ENCODE data around the gene ACAD10. TPM values are rescaled to one million over a fixed set of nuclear protein-coding genes. Genes with fewer than 3 reads are reported as not detected.

Gene ACAD10
- total RNA-seq, 2 experiments from 2014 or later: 15.0 to 35.3 TPM

DNA sequence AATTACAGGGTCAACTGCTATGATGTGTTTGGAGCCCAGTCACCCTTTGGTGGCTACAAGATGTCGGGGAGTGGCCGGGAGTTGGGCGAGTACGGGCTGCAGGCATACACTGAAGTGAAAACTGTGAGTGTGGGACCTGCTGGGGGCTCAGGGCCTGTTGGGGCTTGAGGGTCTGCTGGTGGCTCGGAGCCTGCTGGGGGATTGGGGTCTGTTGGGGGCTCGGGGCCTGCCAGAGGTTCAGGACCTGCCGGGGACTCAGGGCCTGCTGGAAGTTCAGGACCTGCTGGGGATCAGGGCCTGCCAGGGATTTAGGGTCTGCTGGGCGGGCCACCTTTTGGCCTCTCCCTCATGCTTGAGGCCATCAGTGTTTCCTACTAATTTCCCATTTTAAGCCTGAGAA lies 118.0 kb downstream of the ACAD10 start:
- Histone ChIP-seq H3K4me3 (ENCODE audit: low read depth, low read length, poor library complexity, severe bottlenecking) (no peak overlapping the region), H4K20me1 (ENCODE audit: insufficient read depth, low read length) (no peaks in the 10 kb centered on the region), H3K79me2 (ENCODE audit: insufficient read depth, low read depth, low read length) (no peaks in the 10 kb centered on the region), H3K4me2 (ENCODE audit: low read length) (no peak overlapping the region), H3K27ac (ENCODE audit: low read depth, low read length, poor library complexity, severe bottlenecking) (no peak overlapping the region), H3K9me3 (ENCODE audit: low read length) (0 out of 2 replicates have a peak, but pooled peaks cover 4% of the 10 kb centered on the region), H2AFZ (ENCODE audit: low read length) (no peak overlapping the region), H3K9me2 (ENCODE audit: insufficient read depth, low read length) (no peaks in the 10 kb centered on the region), H3K36me3 (ENCODE audit: insufficient read depth, low read length) (no peaks in the 10 kb centered on the region), H3K4me1 (ENCODE audit: insufficient read depth, low read length, poor library complexity, severe bottlenecking) (no peaks in the 10 kb centered on the region)
- no TSS peak for BruUV-seq (replicated peaks)
- intact Hi-C loops (cut with micrococcal nuclease; ENCODE audit: unreplicated experiment): no loop called here
- DNase-seq (ENCODE audit: low spot score): no peak
- ChIA-PET CTCF (ENCODE audit: unreplicated experiment) (no interaction called here), POLR2A (interaction anchor here (0.7 kb wide), 2 partner anchors 35 to 502 kb away, joined by 3 to 4 read pairs; no protein-coding TSS in a partner anchor)
- TF ChIP-seq, protein P1, sequence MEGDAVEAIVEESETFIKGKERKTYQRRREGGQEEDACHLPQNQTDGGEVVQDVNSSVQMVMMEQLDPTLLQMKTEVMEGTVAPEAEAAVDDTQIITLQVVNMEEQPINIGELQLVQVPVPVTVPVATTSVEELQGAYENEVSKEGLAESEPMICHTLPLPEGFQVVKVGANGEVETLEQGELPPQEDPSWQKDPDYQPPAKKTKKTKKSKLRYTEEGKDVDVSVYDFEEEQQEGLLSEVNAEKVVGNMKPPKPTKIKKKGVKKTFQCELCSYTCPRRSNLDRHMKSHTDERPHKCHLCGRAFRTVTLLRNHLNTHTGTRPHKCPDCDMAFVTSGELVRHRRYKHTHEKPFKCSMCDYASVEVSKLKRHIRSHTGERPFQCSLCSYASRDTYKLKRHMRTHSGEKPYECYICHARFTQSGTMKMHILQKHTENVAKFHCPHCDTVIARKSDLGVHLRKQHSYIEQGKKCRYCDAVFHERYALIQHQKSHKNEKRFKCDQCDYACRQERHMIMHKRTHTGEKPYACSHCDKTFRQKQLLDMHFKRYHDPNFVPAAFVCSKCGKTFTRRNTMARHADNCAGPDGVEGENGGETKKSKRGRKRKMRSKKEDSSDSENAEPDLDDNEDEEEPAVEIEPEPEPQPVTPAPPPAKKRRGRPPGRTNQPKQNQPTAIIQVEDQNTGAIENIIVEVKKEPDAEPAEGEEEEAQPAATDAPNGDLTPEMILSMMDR (conservative IDR thresholded peaks at IDR 0.05; ENCODE audit: low read length): no peak
- TF ChIP-seq EZH2phosphoT487 (IDR thresholded peaks at IDR 0.05; ENCODE audit: borderline replicate concordance, low read depth, low read length): no peak

DNA sequence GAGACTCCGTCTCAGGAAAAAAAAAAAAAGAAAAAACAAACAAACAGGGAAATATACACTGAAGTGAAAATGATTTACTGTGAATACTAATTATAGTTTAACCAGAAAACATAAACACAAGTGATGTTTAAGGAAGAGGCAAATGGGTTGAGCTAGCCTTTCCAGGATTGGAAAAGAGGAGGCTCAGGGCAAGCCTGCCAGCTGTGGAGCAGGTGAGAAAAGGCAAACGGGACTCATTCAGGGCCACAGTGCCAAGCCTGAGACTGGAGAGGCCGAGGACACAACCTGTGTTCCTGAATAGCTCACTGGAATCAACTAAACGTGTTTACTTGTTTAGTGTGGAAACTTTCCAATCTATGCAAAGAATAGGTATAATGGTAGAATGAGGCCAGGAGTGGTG lies 120.5 kb downstream of the ACAD10 start:
- H3K9me3 ChIP-seq (ENCODE audit: low read length): no peaks in the 10 kb centered on the region
- no peak for TF ChIP-seq EZH2phosphoT487 (IDR thresholded peaks at IDR 0.05; ENCODE audit: borderline replicate concordance, low read depth, low read length)
- TF ChIP-seq, protein P1 (conservative IDR thresholded peaks at IDR 0.05; ENCODE audit: low read length): no peak
- ChIA-PET CTCF (ENCODE audit: unreplicated experiment) (no interaction called here), POLR2A (interaction anchor here (0.7 kb wide), 2 partner anchors 137 to 190 kb away, joined by 3 to 4 read pairs; no protein-coding TSS in a partner anchor)
- no peak overlapping the region for H3K27ac ChIP-seq (ENCODE audit: low read depth, low read length, poor library complexity, severe bottlenecking)
- intact Hi-C loops (cut with micrococcal nuclease; ENCODE audit: unreplicated experiment): no loop called here
- DNase-seq (ENCODE audit: low spot score): no peak
- H3K79me2 ChIP-seq (ENCODE audit: insufficient read depth, low read depth, low read length): no peaks in the 10 kb centered on the region
- H3K9me2 ChIP-seq (ENCODE audit: insufficient read depth, low read length): no peaks in the 10 kb centered on the region
- no peaks in the 10 kb centered on the region for H4K20me1 ChIP-seq (ENCODE audit: insufficient read depth, low read length)
- H3K36me3 ChIP-seq (ENCODE audit: insufficient read depth, low read length): no peaks in the 10 kb centered on the region
- H3K4me1 ChIP-seq (ENCODE audit: insufficient read depth, low read length, poor library complexity, severe bottlenecking): no peaks in the 10 kb centered on the region
- no peak overlapping the region for H3K4me3 ChIP-seq (ENCODE audit: low read depth, low read length, poor library complexity, severe bottlenecking)
- BruUV-seq (replicated peaks): no TSS peak
- H3K4me2 ChIP-seq (ENCODE audit: low read length): no peak overlapping the region
- no peak overlapping the region for H2AFZ ChIP-seq (ENCODE audit: low read length)

Small RNAs within 50 kb of the gene (microRNA-seq; reads per million reads assigned to microRNA genes)
- gene MIR6761 (ENCODE audit: borderline replicate concordance): not detected

Small RNAs within 50 kb of the gene (small RNA-seq; reads per million reads assigned to genes)
- gene MIR6761: not detected

Other genes with a start within 250 kb of the ACAD10 start
- gene ATXN2, start 86.7 kb upstream of the ACAD10 start, total RNA-seq (2014; rRNA removed; shearing (Covaris generic)): 21.2 and 36.1 TPM in 2 replicates
- gene ATXN2, start 86.7 kb upstream of the ACAD10 start, total RNA-seq (2022): 81.4 and 89.0 TPM in 2 replicates
- 14.2 and 15.4 TPM in 2 replicates for gene BRAP, start 97 bp upstream of the ACAD10 start, total RNA-seq (2014; rRNA removed; shearing (Covaris generic))
- 19.7 and 22.7 TPM in 2 replicates for gene BRAP, start 97 bp upstream of the ACAD10 start, total RNA-seq (2022)
- 16.8 and 19.9 TPM in 2 replicates for gene ALDH2, start 80.9 kb downstream of the ACAD10 start, total RNA-seq (2014; rRNA removed; shearing (Covaris generic))
- gene ALDH2, start 80.9 kb downstream of the ACAD10 start, total RNA-seq (2022): 16.5 and 17.3 TPM in 2 replicates
- 79.2 and 83.5 TPM in 2 replicates for gene MAPKAPK5, start 156.2 kb downstream of the ACAD10 start, total RNA-seq (2014; rRNA removed; shearing (Covaris generic))
- 74.6 and 76.5 TPM in 2 replicates for gene MAPKAPK5, start 156.2 kb downstream of the ACAD10 start, total RNA-seq (2022)